GM21786 (cell line): ENCODE data around the gene TACC2.

Experiments used
- ATAC-seq: cut with Tn5 transposase; IDR thresholded peaks from one replicate; pipeline ENCODE4 v1.9.1; 2021; ENCODE audit not compliant: unreplicated experiment

The TACC2 gene

DNA sequence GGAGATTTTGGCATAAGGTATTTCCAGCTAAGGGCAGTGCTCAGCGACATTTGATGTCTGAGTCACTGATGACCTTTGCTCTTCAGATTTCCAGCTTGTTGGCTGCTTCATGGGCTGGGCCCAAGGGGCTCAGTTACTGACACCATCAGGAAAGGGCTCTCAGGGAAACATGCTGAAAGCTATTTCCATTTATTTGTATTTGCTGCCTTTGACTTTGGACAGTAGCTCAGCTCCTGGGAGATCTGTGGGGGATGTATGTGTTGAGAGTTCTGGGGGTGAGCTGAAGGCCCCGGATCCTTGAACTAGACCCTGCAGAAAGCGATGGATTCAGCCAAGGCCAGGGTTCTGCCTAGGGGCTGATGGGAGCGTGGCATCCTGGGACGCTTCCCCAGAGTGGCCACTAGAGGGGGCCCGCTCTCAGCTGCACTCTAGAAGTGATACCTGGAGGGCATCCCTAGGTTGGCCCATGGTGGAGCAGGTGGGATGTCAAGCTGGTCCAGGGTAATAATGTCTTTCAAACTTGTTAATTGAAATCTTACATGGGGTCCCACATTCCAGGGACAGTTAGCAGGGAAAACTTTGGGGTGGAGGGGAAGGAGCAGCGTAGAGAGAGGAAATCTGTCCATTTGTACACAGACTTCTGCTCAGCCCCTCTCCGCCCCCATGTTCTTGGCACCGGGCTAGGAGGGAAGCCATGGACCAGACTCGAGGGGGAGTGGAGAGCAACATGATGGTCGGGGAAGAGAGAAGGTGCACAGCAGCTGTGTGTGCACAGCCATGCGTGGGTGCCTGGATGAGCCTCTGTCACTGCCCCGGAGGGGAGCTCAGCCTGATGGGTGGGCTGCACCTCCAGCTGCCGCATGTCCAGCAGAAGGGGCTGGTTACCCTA lies 279.1 kb downstream of the TACC2 start:
- ATAC-seq = peak; percentile 85

GRCh38 chr10:122269059-122269687 lies 280.2 kb downstream of the TACC2 start:
- no peak for ATAC-seq

- ATAC-seq = no peak
Observed at GRCh38 chr10:122271076-122271475, 282.1 kb downstream of the TACC2 start, which contains the start of gene BTBD16. BTBD16 (plus strand) TSS chr10:122271296; CDS start chr10:122275082, 3,786 bp downstream.

- no peak for ATAC-seq
Observed at GRCh38 chr10:122273966-122274545, 285.1 kb downstream of the TACC2 start.

GRCh38 chr10:122276611-122277208 lies 287.7 kb downstream of the TACC2 start:
- ATAC-seq = no peak

DNA sequence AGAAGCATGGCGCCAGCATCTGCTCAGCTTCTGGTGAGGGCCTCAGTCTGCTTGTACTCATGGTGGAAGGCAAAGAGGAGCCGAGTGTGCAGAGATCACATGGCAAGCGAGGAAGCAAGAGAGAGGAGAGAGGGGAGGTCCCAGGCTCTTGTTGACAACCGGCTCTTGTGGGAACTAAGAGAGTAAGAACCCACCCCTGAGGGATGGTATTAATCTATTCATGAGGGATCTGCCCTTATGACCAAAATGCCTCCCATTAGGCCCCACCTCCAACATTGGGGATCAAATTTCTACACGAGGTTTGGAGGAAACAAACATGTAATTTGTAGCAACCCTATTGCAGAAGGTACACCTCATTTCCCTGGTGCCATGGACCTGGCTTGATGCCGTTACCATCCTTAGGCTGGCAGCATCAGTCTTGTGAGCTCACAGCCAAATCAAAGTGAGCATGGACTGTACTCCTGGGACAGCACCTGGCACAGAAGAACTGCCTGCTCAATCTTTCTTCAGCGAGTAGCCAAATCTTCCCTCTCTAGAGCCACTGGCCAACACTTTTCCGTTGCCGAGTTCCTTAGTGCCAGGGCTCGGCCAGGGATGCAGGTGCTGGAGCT lies 288.7 kb downstream of the TACC2 start:
- ATAC-seq = no peak

DNA sequence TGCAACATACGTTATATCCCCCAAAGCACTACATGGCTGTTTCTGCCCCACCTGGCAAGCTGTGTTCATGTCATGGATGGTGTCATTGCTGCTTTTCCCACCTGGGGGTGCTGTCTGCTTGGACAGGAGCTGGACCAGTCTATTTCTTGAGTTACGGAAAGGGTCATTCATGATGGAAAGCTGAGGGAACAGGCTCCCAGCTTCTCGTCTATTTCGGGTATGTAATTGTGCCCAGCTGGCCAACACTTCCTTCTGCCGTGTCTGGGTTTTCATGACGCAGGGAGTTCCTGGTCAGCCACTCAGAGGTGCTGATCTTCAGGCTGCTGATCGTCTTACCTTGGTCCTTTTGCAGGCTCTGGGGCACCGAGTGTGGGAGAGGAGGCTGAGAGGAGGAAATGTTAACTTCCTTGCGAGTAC lies 290.8 kb downstream of the TACC2 start:
- no peak for ATAC-seq

GRCh38 chr10:122280156-122280555 lies 291.2 kb downstream of the TACC2 start:
- no peak for ATAC-seq

- no peak for ATAC-seq
Observed at GRCh38 chr10:122281018-122281626, 292.2 kb downstream of the TACC2 start.

- no peak for ATAC-seq
Observed at GRCh38 chr10:122281751-122282150, 292.8 kb downstream of the TACC2 start.

DNA sequence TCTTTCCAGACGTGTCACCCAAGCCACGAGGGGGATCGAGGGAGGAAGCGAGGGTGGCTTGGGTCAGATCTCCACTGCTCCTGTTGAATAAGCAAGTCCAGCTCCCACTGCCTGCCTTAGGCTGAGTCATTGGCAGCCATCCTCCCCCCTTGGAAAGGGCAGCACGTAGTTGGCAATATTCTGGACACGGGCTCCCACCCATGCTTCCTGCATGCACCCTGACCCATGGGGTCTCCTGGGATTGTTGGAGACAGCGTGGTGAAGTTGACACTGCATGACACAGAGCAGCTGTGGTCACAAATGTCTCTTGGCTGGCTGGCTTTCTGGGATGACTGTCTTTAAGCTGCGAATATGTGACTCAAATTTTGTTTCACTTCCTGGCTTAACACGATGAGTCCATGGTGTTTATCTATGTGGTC lies 293.3 kb downstream of the TACC2 start:
- no peak for ATAC-seq

- no peak for ATAC-seq
Observed at GRCh38 chr10:122282909-122283308, 293.9 kb downstream of the TACC2 start.

DNA sequence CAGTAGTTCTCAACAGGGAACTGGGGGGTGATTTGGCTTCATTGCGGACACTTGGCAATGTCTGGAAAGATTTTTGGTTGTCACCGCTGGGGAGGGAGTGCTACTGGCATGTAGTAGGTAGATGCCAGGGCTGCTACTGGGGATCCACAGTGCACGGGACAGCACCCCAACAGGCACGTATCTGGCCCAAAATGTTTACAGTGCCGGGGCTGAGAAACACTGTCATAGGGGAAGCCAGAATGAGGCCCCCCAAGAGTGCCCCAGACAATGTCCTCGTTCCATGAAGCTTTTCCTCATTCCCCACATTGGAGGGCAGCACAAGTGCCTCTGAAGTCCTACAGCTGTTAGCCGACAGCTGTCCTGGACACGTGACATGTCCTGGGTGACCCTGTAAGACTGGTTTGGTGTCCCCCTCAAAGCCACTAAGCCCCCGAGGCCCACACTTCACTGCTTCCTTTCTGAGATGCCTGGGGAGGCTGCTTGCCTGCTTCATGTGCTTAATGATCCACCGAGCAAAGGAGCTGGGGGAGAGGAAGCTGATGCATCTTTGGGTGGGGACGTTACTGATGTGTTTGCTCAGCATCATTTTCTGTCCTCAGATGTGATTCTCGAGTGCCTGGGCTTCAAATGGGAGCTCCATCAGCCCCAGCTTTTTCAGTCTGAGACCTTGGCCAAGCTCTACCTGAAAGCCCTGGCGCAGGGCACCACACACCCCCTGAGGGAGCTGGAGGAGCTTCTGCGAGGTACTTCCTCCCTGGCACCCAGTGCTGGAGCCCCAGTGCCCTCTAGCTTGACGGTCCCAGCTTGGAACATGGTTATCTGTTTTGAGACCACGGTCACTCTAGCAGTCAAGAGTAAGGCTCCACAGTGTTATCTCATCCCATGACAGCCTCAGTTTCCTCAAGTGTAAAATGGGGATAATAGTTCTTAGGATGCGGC lies 296.8 kb downstream of the TACC2 start:
- ATAC-seq = no peak

DNA sequence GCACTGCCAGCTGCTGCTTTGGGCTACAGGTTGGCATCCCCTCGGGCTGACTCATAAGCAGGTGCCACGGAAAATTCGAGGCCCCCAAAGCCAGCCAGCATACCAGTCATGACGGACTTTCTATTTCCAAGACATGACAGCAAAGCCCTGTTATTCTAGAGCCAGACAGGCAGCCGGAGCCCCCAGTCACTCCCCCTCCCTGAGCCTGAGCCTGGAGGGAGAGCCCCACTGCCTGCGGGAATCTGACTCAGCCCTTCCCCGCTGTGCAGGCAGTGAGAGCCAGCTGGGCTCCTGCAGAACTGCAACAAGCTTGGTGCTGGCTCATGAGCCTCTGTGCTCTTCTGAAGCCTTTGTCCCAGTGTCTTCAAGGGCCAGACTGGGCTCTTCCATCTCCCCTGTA lies 297.9 kb downstream of the TACC2 start:
- ATAC-seq = no peak

DNA sequence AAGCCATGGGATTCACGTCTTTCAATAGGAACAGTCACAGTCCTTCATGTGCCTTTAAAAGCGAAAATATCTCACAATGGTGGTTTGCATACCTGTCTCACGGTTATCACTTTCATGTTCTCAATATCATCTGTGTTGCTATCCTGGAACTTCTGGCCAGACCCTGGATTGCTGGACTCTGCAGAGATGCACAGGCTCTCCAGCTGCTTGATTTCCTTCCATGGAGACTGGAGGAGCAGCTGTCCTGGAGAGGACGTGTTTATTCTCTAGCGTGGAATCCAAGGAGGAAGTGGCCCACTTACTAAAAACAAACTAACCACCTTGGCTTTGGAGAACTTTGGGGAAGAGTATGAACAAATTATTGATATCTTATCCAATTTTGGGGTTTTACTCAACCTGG lies 298.6 kb downstream of the TACC2 start:
- ATAC-seq = no peak

DNA sequence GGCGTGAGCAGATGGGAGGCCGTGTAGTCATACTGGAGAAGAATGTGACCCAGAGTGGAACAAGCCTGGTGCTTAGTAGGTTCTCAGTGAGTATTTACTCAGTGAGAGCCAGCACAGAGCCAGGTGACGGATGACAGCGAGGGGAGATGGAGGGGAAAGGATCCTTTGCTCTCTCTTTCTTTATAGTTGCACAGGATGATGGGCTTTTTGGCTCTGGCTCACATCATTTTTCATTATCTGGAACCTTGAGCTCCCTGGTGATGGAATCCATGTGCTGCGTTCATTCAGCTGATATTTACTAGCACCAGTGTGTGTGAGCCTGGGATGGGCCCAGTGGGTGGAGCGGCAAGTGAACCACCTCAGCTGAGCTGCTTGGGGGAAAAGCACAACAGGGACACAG lies 299.3 kb downstream of the TACC2 start:
- no peak for ATAC-seq

GRCh38 chr10:122288917-122289316 lies 300.0 kb downstream of the TACC2 start:
- no peak for ATAC-seq

DNA sequence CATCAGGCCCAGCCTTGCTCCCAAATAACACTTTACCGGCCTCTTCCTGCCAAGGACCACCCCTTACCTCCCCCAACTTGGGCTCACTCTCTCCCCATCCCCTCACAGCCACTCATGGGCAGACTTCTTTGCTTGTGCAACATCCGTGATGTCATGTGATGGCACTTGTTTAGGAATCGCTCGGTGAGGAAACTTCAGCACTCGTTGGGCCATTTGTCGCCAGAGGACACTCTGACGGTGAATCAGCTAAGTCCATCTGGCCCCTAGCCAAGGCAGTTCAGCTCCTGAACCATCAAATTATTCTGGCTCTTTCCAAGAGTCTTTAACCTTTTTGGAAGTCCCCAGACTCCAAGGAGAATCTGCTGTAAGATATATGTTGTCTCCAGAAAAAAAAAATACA lies 301.4 kb downstream of the TACC2 start:
- no peak for ATAC-seq

DNA sequence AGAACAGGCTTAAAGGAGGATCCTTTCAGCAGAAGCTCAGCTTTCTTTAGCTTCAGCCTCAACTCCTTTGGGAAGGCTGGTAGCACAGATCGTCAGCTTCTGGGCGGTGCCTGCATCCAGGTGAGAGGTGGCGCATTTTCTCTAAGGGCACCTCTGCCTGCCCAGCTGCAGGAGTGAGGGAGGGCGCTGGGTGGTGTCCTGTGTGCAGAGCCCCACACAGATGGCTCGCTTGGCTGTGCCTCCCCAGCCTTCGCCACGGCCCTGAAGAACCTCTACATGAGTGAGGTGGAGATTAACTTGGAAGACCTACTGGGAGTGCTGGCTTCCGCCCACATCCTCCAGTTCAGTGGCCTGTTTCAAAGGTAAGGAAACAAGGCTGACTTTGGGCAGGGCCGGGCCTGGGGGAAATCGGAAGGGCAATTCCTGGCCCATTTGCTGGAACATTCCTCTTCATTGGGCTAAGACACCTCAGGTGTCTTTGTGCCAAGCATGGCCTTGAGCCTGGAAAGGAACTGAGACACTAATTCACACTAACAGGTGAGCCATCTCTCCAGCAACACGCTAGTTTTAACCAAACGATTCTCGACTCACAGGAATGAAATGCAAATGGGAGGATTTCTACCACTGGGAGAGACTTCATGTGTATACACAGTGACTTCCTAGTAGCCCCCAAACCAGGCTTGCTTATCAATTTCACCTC lies 302.0 kb downstream of the TACC2 start:
- no peak for ATAC-seq
